MCF 10A (cell line): ENCODE measurements around the gene B3GNT5. TPM values are rescaled to one million over a fixed set of nuclear protein-coding genes. Genes with fewer than 3 reads are reported as not detected.

Experiments used
- BruUV-seq: library from RNA; stranded (reverse); fragments of 400-500 nt; replicated peaks from 2 replicates; lab custom pipeline; 2021; lab: Mats Ljungman, UMichigan
- CTCF ChIA-PET: fragments of 300-600 bp; sonication (Branson Sonifier 250); formaldehyde crosslinking; extraction: SDS; loops from one replicate; lab custom pipeline; 2021; ENCODE audit warnings: antibody characterized with exemption, inconsistent platforms; lab: Yijun Ruan, JAX
- POLR2A ChIA-PET: fragments of 300-600, 350-650 bp; sonication (Branson Sonifier 250); formaldehyde crosslinking; extraction: SDS; loops from one replicate; lab custom pipeline; 2020; ENCODE audit warnings: antibody characterized with exemption, inconsistent platforms; lab: Yijun Ruan, JAX
- DNase-seq: peaks from one replicate; pipeline ENCODE4 v3.0.0-alpha.2; 2018; ENCODE audit not compliant: unreplicated experiment
- H3K27ac Mint-ChIP-seq: one replicate; pipeline ENCODE4 v1.8.0; 2022; ENCODE audit warnings: mild to moderate bottlenecking, low read depth, mixed read lengths; ENCODE audit not compliant: unreplicated experiment
- H3K27me3 Mint-ChIP-seq: one replicate; pipeline ENCODE4 v1.8.0; 2022; ENCODE audit warnings: mixed read lengths; ENCODE audit not compliant: insufficient read depth, unreplicated experiment
- H3K36me3 Mint-ChIP-seq: one replicate; pipeline ENCODE4 v1.8.0; 2022; ENCODE audit warnings: mild to moderate bottlenecking, moderate library complexity, mixed read lengths; ENCODE audit not compliant: insufficient read depth, unreplicated experiment
- H3K4me1 Mint-ChIP-seq: one replicate; pipeline ENCODE4 v1.8.0; 2022; ENCODE audit warnings: mixed read lengths; ENCODE audit not compliant: insufficient read depth, unreplicated experiment
- H3K4me3 Mint-ChIP-seq: one replicate; pipeline ENCODE4 v1.8.0; 2022; ENCODE audit warnings: mild to moderate bottlenecking, moderate library complexity, mixed read lengths; ENCODE audit not compliant: unreplicated experiment
- H3K9me3 Mint-ChIP-seq: one replicate; pipeline ENCODE4 v1.8.0; 2022; ENCODE audit warnings: mixed read lengths; ENCODE audit not compliant: unreplicated experiment
- intact Hi-C: fragments of 100-400 bp; cut with micrococcal nuclease; formaldehyde crosslinking; loops from 2 replicates; pipeline ENCODE4 v1.14.1; 2022
- total RNA-seq: library from RNA; stranded (reverse); gene quantifications from 2 replicates; pipeline ENCODE4 v1.2.3, GENCODE V29; 2022
- TF ChIP-seq, protein P1 (sequence below): fragments of 200-600 bp; IDR thresholded peaks from one replicate; pipeline ENCODE4 v1.8.0; 2022; ENCODE audit warnings: antibody characterized with exemption, mild to moderate bottlenecking; ENCODE audit not compliant: unreplicated experiment

B3GNT5 gene
- total RNA-seq, 1 experiment from 2014 or later, result 80.1 TPM

DNA sequence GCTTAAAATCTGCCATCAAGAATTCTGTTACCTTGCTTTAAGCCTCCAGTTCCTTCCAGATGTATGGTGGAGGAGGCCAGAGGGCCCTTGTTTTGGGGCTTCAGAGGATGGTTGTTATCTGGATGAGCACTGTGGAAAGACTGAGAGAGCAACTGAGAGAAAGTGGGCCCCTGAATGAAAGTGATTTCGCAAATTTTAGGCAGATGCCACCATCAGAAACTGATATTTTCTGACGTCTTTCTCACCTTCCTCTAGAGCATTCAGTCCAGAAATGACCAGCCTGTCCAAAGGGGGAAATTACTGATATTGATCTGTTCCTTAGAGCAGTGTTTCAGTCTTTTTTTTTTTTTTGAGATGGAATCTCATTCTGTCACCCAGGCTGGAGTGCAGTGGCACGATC, 13.4 kb downstream of the B3GNT5 start:
- H3K4me3 Mint-ChIP-seq, result no peak overlapping the region
- H3K27ac Mint-ChIP-seq, result no peak overlapping the region
- TF ChIP-seq, protein P1, sequence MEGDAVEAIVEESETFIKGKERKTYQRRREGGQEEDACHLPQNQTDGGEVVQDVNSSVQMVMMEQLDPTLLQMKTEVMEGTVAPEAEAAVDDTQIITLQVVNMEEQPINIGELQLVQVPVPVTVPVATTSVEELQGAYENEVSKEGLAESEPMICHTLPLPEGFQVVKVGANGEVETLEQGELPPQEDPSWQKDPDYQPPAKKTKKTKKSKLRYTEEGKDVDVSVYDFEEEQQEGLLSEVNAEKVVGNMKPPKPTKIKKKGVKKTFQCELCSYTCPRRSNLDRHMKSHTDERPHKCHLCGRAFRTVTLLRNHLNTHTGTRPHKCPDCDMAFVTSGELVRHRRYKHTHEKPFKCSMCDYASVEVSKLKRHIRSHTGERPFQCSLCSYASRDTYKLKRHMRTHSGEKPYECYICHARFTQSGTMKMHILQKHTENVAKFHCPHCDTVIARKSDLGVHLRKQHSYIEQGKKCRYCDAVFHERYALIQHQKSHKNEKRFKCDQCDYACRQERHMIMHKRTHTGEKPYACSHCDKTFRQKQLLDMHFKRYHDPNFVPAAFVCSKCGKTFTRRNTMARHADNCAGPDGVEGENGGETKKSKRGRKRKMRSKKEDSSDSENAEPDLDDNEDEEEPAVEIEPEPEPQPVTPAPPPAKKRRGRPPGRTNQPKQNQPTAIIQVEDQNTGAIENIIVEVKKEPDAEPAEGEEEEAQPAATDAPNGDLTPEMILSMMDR, result no peak
- intact Hi-C loops, result loop anchor here (1.0 kb wide), 1 partner anchor 11 kb away; no protein-coding TSS in a partner anchor
- peaks cover 34% of the 10 kb centered on the region for H3K36me3 Mint-ChIP-seq
- H3K27me3 Mint-ChIP-seq, result no peaks in the 10 kb centered on the region
- no peaks in the 10 kb centered on the region for H3K9me3 Mint-ChIP-seq
- CTCF ChIA-PET, result interaction anchor here (0.5 to 1.6 kb wide), 3 partner anchors 61 to 94 kb away, joined by 3 to 6 read pairs (median 4); no protein-coding TSS in a partner anchor
- BruUV-seq, result no TSS peak
- POLR2A ChIA-PET, result interaction anchor here (0.5 to 4.5 kb wide), 21 partner anchors 8 to 281 kb away, joined by 3 to 147 read pairs (median 4); partner anchors contain the start of gene B3GNT5
- no peak for DNase-seq
- H3K4me1 Mint-ChIP-seq, result peaks cover 23% of the 10 kb centered on the region

DNA sequence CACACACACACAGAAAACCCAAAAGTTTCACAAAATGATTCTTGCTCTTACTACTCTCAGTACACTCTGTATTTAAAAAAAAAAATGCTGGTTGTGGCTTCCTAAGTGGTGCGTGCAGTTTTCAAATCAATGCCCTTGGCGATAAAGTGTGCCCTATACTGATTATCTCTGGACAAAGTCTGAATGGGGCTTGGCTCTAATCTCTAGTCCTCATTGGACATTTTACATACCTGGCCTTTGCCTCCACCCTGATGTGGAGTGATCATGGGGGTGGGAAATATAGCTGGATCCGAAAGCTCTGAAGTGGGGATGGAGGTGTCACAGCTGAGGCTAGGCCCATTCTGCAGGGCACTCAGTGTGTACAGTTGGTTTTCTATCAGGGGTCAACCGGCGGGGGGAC, 14.1 kb downstream of the B3GNT5 start:
- no peaks in the 10 kb centered on the region for H3K27me3 Mint-ChIP-seq
- no TSS peak for BruUV-seq
- TF ChIP-seq, protein P1, result no peak
- ChIA-PET POLR2A (interaction anchor here (1.0 to 4.5 kb wide), 6 partner anchors 8 to 61 kb away, joined by 3 to 147 read pairs (median 50); partner anchors contain the start of gene B3GNT5), CTCF (interaction anchor here (0.6 to 1.4 kb wide), 2 partner anchors 113 to 115 kb away, joined by 3 to 5 read pairs; no protein-coding TSS in a partner anchor)
- no peak overlapping the region for H3K4me3 Mint-ChIP-seq
- peaks cover 41% of the 10 kb centered on the region for H3K36me3 Mint-ChIP-seq
- H3K9me3 Mint-ChIP-seq, result no peaks in the 10 kb centered on the region
- intact Hi-C loops, result no loop called here
- peaks cover 23% of the 10 kb centered on the region for H3K4me1 Mint-ChIP-seq
- DNase-seq, result no peak
- H3K27ac Mint-ChIP-seq, result no peak overlapping the region

DNA sequence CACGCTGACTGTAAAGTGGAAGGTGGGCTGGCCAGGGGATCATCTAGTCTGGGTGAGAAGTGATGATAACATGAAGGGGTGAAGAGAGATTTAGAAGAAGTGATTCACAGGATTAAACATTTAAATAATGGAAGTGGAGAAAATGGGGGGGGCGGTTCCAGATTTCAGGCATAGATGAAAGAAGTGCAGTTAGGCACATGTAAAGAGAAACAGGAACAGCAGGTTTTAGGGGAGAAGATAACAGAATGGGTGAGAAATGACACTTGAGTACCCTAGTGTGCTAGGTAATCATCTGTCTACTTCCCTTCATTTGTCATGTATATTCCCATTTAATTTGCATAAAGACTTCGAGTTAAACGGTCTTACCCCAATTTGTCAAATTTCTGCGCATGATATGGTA, 15.3 kb downstream of the B3GNT5 start:
- TF ChIP-seq, protein P1, result no peak
- Mint-ChIP-seq H3K9me3 (no peaks in the 10 kb centered on the region), H3K27me3 (no peaks in the 10 kb centered on the region), H3K27ac (no peak overlapping the region), H3K36me3 (peaks cover 48% of the 10 kb centered on the region), H3K4me3 (no peak overlapping the region), H3K4me1 (peaks cover 26% of the 10 kb centered on the region)
- no peak for DNase-seq
- CTCF ChIA-PET, result interaction anchor here (0.6 to 1.4 kb wide), 3 partner anchors 48 to 114 kb away, joined by 3 to 5 read pairs (median 3); no protein-coding TSS in a partner anchor
- intact Hi-C loops, result no loop called here
- POLR2A ChIA-PET, result interaction anchor here (0.5 to 4.5 kb wide), 4 partner anchors 13 to 101 kb away, joined by 3 to 147 read pairs (median 43); partner anchors contain the start of gene B3GNT5
- BruUV-seq, result no TSS peak

DNA sequence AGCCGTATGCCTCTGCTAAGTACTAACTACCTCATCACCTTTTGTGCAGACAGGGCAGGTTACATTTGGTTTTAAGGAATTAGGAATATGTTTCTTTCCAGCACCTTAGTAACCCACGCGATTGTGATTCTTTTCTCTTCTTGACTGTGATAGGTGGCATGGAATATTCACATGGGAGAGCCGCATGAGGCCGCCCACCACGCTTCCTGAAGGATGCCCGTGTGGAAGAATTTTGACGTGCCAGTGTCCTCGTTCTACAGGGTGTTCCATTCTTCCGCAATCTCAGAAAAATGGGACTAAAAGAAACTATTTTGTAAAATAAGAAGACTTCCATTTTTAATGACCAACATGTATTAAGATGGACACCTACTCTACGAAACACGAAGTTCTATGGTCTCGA, 16.3 kb downstream of the B3GNT5 start:
- CTCF ChIA-PET, result interaction anchor here (0.6 to 1.5 kb wide), 3 partner anchors 14 to 100 kb away, joined by 3 read pairs; no protein-coding TSS in a partner anchor
- no TSS peak for BruUV-seq
- POLR2A ChIA-PET, result interaction anchor here (0.7 to 9.5 kb wide), 8 partner anchors 10 to 113 kb away, joined by 3 to 140 read pairs (median 4); partner anchors contain the start of gene B3GNT5
- Mint-ChIP-seq H3K4me3 (no peak overlapping the region), H3K27me3 (no peaks in the 10 kb centered on the region), H3K36me3 (peaks cover 48% of the 10 kb centered on the region), H3K27ac (no peak overlapping the region), H3K9me3 (no peaks in the 10 kb centered on the region), H3K4me1 (peaks cover 32% of the 10 kb centered on the region)
- TF ChIP-seq, protein P1, result no peak
- DNase-seq, result no peak
- intact Hi-C loops, result no loop called here
